Measurements from ENCODE around the gene NMNAT1. TPM values are rescaled to one million over a fixed set of nuclear protein-coding genes. Genes with fewer than 3 reads are reported as not detected.
"Not testable (repeated sequence)": the region's sequence is repeated elsewhere in the genome, so short reads cannot be mapped to it uniquely, and the experiment has no call there.

NMNAT1 gene
- total RNA-seq, 3 donors from 2014 or later, result 3.8 to 5.9 (median 4.4) TPM

- H3K36me3 Mint-ChIP-seq (ENCODE audit: insufficient read depth); H3K4me1 Mint-ChIP-seq (ENCODE audit: low read depth); H3K27me3 Mint-ChIP-seq (ENCODE audit: low read depth); H3K4me3 Mint-ChIP-seq; H3K9me3 Mint-ChIP-seq; ATAC-seq; DNase-seq: not testable (repeated sequence)
Observed at GRCh38 chr1:10020678-10021077, 77.4 kb downstream of the NMNAT1 start.

GRCh38 chr1:10021992-10022391 is 78.7 kb downstream of the NMNAT1 start:
- H3K4me3 Mint-ChIP-seq, result not testable (repeated sequence)

GRCh38 chr1:10022656-10023055 is 79.4 kb downstream of the NMNAT1 start:
- DNase-seq, result no peak
- H3K27me3 Mint-ChIP-seq (ENCODE audit: low read depth), result no peaks in the 10 kb centered on the region
- no peaks in the 10 kb centered on the region for H3K4me1 Mint-ChIP-seq (ENCODE audit: low read depth)
- ATAC-seq, result no peak
- no peak overlapping the region for H3K4me3 Mint-ChIP-seq
- H3K36me3 Mint-ChIP-seq (ENCODE audit: insufficient read depth), result no peaks in the 10 kb centered on the region
- H3K9me3 Mint-ChIP-seq, result no peaks in the 10 kb centered on the region

More at GRCh38 chr1:10021992-10022391, 78.7 kb downstream of the NMNAT1 start:
- not testable (repeated sequence) for H3K4me1 Mint-ChIP-seq (ENCODE audit: low read depth); H3K36me3 Mint-ChIP-seq (ENCODE audit: insufficient read depth); H3K9me3 Mint-ChIP-seq; H3K27me3 Mint-ChIP-seq (ENCODE audit: low read depth); ATAC-seq; DNase-seq

- H3K9me3 Mint-ChIP-seq, result no peaks in the 10 kb centered on the region
- H3K4me1 Mint-ChIP-seq (ENCODE audit: low read depth), result no peaks in the 10 kb centered on the region
- H3K27me3 Mint-ChIP-seq (ENCODE audit: low read depth), result no peaks in the 10 kb centered on the region
- ATAC-seq, result no peak
- H3K4me3 Mint-ChIP-seq, result no peak overlapping the region
- DNase-seq, result no peak
- no peaks in the 10 kb centered on the region for H3K36me3 Mint-ChIP-seq (ENCODE audit: insufficient read depth)
Observed at GRCh38 chr1:10025354-10025753, 82.1 kb downstream of the NMNAT1 start.

- Mint-ChIP-seq H3K4me1 (ENCODE audit: low read depth) (no peaks in the 10 kb centered on the region), H3K27me3 (ENCODE audit: low read depth) (no peaks in the 10 kb centered on the region), H3K36me3 (ENCODE audit: insufficient read depth) (no peaks in the 10 kb centered on the region), H3K9me3 (no peaks in the 10 kb centered on the region), H3K4me3 (no peak overlapping the region)
- ATAC-seq, result no peak
- no peak for DNase-seq
Observed at GRCh38 chr1:10027027-10027426, 83.8 kb downstream of the NMNAT1 start.

GRCh38 chr1:10028956-10029500 is 85.8 kb downstream of the NMNAT1 start:
- not testable (repeated sequence) for DNase-seq; H3K36me3 Mint-ChIP-seq (ENCODE audit: insufficient read depth); H3K9me3 Mint-ChIP-seq; H3K4me3 Mint-ChIP-seq; ATAC-seq; H3K27me3 Mint-ChIP-seq (ENCODE audit: low read depth)
- H3K4me1 Mint-ChIP-seq (ENCODE audit: low read depth), result peaks cover 10% of the 10 kb centered on the region

- Mint-ChIP-seq H3K36me3 (ENCODE audit: insufficient read depth) (peaks cover 2% of the 10 kb centered on the region), H3K4me3 (peak overlapping the region; percentile 11), H3K9me3 (no peaks in the 10 kb centered on the region), H3K4me1 (ENCODE audit: low read depth) (peaks cover 22% of the 10 kb centered on the region), H3K27me3 (ENCODE audit: low read depth) (no peaks in the 10 kb centered on the region)
- DNase-seq (no peak), ATAC-seq (no peak)
Observed at GRCh38 chr1:10031461-10031860, 88.2 kb downstream of the NMNAT1 start.

GRCh38 chr1:10032590-10033358 is 89.5 kb downstream of the NMNAT1 start, which contains the start of gene UBE4B:
UBE4B (plus strand) TSS chr1:10032958; CDS start chr1:10033671, 713 bp downstream.
- DNase-seq, result peak; percentile 98
- Mint-ChIP-seq H3K36me3 (ENCODE audit: insufficient read depth) (peaks cover 5% of the 10 kb centered on the region), H3K27me3 (ENCODE audit: low read depth) (no peaks in the 10 kb centered on the region), H3K4me1 (ENCODE audit: low read depth) (peaks cover 22% of the 10 kb centered on the region), H3K9me3 (no peaks in the 10 kb centered on the region), H3K4me3 (peak within 1 kb of the TSS; percentile 97)
- peak; percentile 92 to 94 for ATAC-seq

GRCh38 chr1:10033359-10033845 is 90.1 kb downstream of the NMNAT1 start:
- Mint-ChIP-seq H3K9me3 (no peaks in the 10 kb centered on the region), H3K4me3 (peak overlapping the region; percentile 97), H3K4me1 (ENCODE audit: low read depth) (peaks cover 22% of the 10 kb centered on the region), H3K36me3 (ENCODE audit: insufficient read depth) (peaks cover 5% of the 10 kb centered on the region), H3K27me3 (ENCODE audit: low read depth) (no peaks in the 10 kb centered on the region)
- DNase-seq (no peak), ATAC-seq (peak; percentile 29 to 30)

Other genes with a start within 250 kb of the NMNAT1 start
- gene CLSTN1, start 119.5 kb upstream of the NMNAT1 start, total RNA-seq, result 10 to 100 TPM; 34.4 to 38.5 (median 34.6) TPM
- 1 to 10 TPM; 4.2 to 5.2 (median 4.7) TPM for gene CTNNBIP1, start 33.2 kb upstream of the NMNAT1 start, total RNA-seq
- gene LZIC, start 84 bp upstream of the NMNAT1 start, total RNA-seq, result 10 to 100 TPM; 31.4 to 35.5 (median 35.5) TPM
- not detected for gene RBP7, start 53.8 kb downstream of the NMNAT1 start, total RNA-seq
- gene UBE4B, start 89.5 kb downstream of the NMNAT1 start, total RNA-seq, result 10 to 100 TPM; 31.5 to 35.9 (median 33.7) TPM